Stomach (tissue), 9 donors: ENCODE data around the gene ARID5B. TPM values are rescaled to one million over a fixed set of nuclear protein-coding genes. Genes with fewer than 3 reads are reported as not detected.
A peak's percentile ranks its signal among the peaks of the same experiment; 100 is the strongest.

Source experiments
- DNase-seq, 2 donors: peaks; one replicate each; pipeline versions ENCODE4 v3.0.0 to v3.0.0-alpha.2; 2013 to 2019
- H3K27ac ChIP-seq, 5 donors: fragments of 200-600 bp in 4 of 5; sonication (generic) in 4 of 5; one replicate each; pipeline ENCODE4 v1.5.1; 2013 to 2019; ENCODE audit warnings: mild to moderate bottlenecking in 1 of 5, moderate library complexity in 1 of 5
- H3K27me3 ChIP-seq, 3 donors: fragments of 200-600 bp; sonication (generic); one replicate each; pipeline ENCODE4 v1.5.1; 2017 to 2019; ENCODE audit warnings: mixed run types in 1 of 3
- H3K36me3 ChIP-seq, 4 donors: fragments of 200-600 bp; sonication (generic); 1 replicate in 3 of 4; 2 replicates in 1 of 4; pipeline ENCODE4 v1.5.1; 2016 to 2019
- H3K4me1 ChIP-seq, 4 donors: fragments of 200-600 bp; sonication (generic); one replicate each; pipeline ENCODE4 v1.5.1; 2016 to 2019
- H3K4me3 ChIP-seq, 4 donors: fragments of 200-600 bp; sonication (generic) in 3 of 4; one replicate each; pipeline ENCODE4 v1.5.1; 2016 to 2019; ENCODE audit warnings: mild to moderate bottlenecking in 1 of 4
- H3K9me3 ChIP-seq, 4 donors: fragments of 200-600 bp; sonication (generic); one replicate each; pipeline ENCODE4 v1.5.1; 2016 to 2019
- EP300 ChIP-seq: sonication (generic); formaldehyde crosslinking; IDR thresholded peaks from one replicate; pipeline ENCODE4 v1.6.1; 2017; ENCODE audit warnings: antibody characterized with exemption
- POLR2A ChIP-seq, 4 donors: fragments of 450-650 bp; IDR thresholded peaks; one replicate each; pipeline ENCODE4 v1.6.1; 2016; ENCODE audit warnings: antibody characterized with exemption in 4 of 4, control low read depth in 2 of 4, mild to moderate bottlenecking in 1 of 4, moderate library complexity in 1 of 4
- POLR2AphosphoS5 ChIP-seq, 3 donors: sonication (generic); formaldehyde crosslinking; IDR thresholded peaks; one replicate each; pipeline ENCODE4 v1.6.1; 2016; ENCODE audit warnings: antibody characterized with exemption in 3 of 3
- WGBS, 5 donors: extraction: QIAGEN DNeasy Blood & Tissue Kit in 3 of 5; methylation state at CpG; one replicate each; pipeline versions ENCODE4 v1.1.5 to v1.1.7; 2013 to 2018; 5-methylcytosine and 5-hydroxymethylcytosine counted together
- intact Hi-C: fragments of 100-400 bp; cut with DNase I; formaldehyde crosslinking; loops from one replicate; pipeline ENCODE4 v1.15.1; 2023; ENCODE audit warnings: low total_unique reads
- polyA plus RNA-seq, 3 donors: library from polyadenylated mRNA; stranded (reverse); fragments of 200-250 nt; gene quantifications; one replicate each; pipeline ENCODE4 v1.2.3, GENCODE V29; 2013
- total RNA-seq, 5 donors: library from RNA; depleted of rRNA; stranded (reverse); fragments of >200 nt; gene quantifications; one replicate each; pipeline versions ENCODE4 v1.1.0 to v1.2.3, GENCODE V29; 2014 to 2016
- TF ChIP-seq, protein P1 (sequence below), 7 experiments: fragments of 450-650 bp in 4 of 7; fragments of 200-600 bp in 3 of 7; sonication (generic) in 3 of 7; IDR thresholded peaks; one replicate each; pipeline ENCODE4 v1.5.1; 2016 to 2019; ENCODE audit warnings: antibody characterized with exemption in 7 of 7, control low read depth in 2 of 7, mild to moderate bottlenecking in 1 of 7
- donor health status: healthy with polysubstance abuse.
- donor health status: Bipolar disorder and iron deficiency.
- donor health status: healthy.

The ARID5B gene
- total and polyA plus RNA-seq, 8 donors = 5.4 to 64.2 (median 11.9) TPM

DNA sequence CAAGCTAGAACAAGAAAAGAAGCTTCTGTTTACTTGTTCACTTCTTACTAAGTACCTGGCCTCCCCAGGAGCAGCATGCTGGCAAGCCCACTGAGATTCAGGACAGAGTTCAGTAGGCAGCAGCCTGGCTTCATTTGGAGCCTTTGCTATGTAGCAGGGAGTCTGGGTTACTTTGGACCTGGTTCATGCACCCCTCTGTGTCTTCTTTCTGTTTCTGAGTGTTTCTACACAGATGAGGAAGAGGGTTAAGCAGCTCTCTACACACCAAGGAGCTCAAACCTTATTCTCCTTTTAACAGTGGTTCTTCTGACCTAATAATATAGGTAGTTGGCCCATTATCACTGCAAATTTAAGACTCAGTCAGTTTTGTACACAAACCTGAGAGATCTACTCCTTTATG is 152.9 kb downstream of the ARID5B start:
- no peaks in the 10 kb centered on the region for H3K9me3 ChIP-seq
- peak overlapping the region in 4 of 5 donors; percentile 36 to 89 (median 60) for H3K27ac ChIP-seq
- peaks cover 9 to 44% (median 36%) of the 10 kb centered on the region in 4 donors for H3K36me3 ChIP-seq
- TF ChIP-seq EP300 = no peak
- TF ChIP-seq POLR2AphosphoS5 (IDR thresholded peaks at IDR 0.05) = no peak
- TF ChIP-seq, protein P1, sequence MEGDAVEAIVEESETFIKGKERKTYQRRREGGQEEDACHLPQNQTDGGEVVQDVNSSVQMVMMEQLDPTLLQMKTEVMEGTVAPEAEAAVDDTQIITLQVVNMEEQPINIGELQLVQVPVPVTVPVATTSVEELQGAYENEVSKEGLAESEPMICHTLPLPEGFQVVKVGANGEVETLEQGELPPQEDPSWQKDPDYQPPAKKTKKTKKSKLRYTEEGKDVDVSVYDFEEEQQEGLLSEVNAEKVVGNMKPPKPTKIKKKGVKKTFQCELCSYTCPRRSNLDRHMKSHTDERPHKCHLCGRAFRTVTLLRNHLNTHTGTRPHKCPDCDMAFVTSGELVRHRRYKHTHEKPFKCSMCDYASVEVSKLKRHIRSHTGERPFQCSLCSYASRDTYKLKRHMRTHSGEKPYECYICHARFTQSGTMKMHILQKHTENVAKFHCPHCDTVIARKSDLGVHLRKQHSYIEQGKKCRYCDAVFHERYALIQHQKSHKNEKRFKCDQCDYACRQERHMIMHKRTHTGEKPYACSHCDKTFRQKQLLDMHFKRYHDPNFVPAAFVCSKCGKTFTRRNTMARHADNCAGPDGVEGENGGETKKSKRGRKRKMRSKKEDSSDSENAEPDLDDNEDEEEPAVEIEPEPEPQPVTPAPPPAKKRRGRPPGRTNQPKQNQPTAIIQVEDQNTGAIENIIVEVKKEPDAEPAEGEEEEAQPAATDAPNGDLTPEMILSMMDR (IDR thresholded peaks at IDR 0.05) = no peak
- TF ChIP-seq POLR2A (IDR thresholded peaks at IDR 0.05) = no peak
- peak overlapping the region in 2 of 4 donors; percentile 13 to 39 for H3K4me3 ChIP-seq
- peaks cover 33 to 91% (median 55%) of the 10 kb centered on the region in 4 donors for H3K4me1 ChIP-seq
- DNase-seq = no peak
- intact Hi-C loops = no loop called here
- no peaks in the 10 kb centered on the region for H3K27me3 ChIP-seq

- Histone ChIP-seq H3K36me3 (peaks cover 9 to 48% (median 37%) of the 10 kb centered on the region in 4 donors), H3K9me3 (no peaks in the 10 kb centered on the region), H3K27me3 (no peaks in the 10 kb centered on the region), H3K4me3 (peak overlapping the region in 2 of 4 donors; percentile 13 to 39), H3K4me1 (peaks cover 38 to 93% (median 56%) of the 10 kb centered on the region in 4 donors), H3K27ac (peak overlapping the region in 4 of 5 donors; percentile 36 to 89 (median 60))
- no peak for DNase-seq
- TF ChIP-seq, protein P1 (IDR thresholded peaks at IDR 0.05) = no peak
- TF ChIP-seq POLR2A (IDR thresholded peaks at IDR 0.05) (no peak), POLR2AphosphoS5 (IDR thresholded peaks at IDR 0.05) (no peak), EP300 (no peak)
- 40 to 66% (median 50%) methylated on average over 1 of the region's 1 CpG for WGBS, 5 donors
- intact Hi-C loops = no loop called here
Measured at GRCh38 chr10:62054830-62055229, 153.3 kb downstream of the ARID5B start.

DNA sequence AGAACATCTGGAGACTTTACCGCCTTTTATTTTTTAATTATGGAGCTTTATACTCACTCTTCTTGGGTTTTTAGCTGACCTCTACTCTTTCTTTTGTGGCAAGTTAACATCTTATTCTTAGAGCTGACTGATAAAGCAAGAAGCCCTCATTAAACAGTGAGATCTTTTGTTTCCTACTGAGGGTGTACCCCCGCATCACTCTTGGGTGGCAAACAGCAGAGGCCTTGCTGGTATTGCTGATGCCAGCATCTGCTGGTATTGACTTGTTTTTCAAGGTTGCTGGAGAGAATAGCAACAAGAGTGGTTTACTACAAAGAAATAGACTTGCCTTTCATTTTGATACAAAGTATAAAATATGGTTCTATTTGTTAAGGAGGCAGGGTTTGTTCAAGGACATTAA is 154.7 kb downstream of the ARID5B start:
- TF ChIP-seq POLR2AphosphoS5 (IDR thresholded peaks at IDR 0.05) (no peak), POLR2A (IDR thresholded peaks at IDR 0.05) (no peak), EP300 (no peak)
- TF ChIP-seq, protein P1 (IDR thresholded peaks at IDR 0.05) = no peak
- 82 to 91% (median 87%) methylated on average over 2 of the region's 2 CpGs for WGBS, 5 donors
- intact Hi-C loops = no loop called here
- no peak for DNase-seq
- peaks cover 9 to 60% (median 47%) of the 10 kb centered on the region in 4 donors for H3K36me3 ChIP-seq
- peak overlapping the region in 2 of 4 donors; percentile 11 to 39 for H3K4me3 ChIP-seq
- H3K9me3 ChIP-seq = no peaks in the 10 kb centered on the region
- peaks cover 32 to 99% (median 61%) of the 10 kb centered on the region in 4 donors for H3K4me1 ChIP-seq
- H3K27me3 ChIP-seq = no peaks in the 10 kb centered on the region
- H3K27ac ChIP-seq = peak overlapping the region in 4 of 5 donors; percentile 66 to 89 (median 74)

- whole genome bisulfite sequencing, 5 donors = 69 to 91% (median 86%) methylated on average over 3 of the region's 3 CpGs
- Histone ChIP-seq H3K27ac (peak overlapping the region; percentile 2 to 89 (median 67)), H3K9me3 (no peaks in the 10 kb centered on the region), H3K4me1 (peaks cover 29 to 99% (median 61%) of the 10 kb centered on the region in 4 donors), H3K27me3 (no peaks in the 10 kb centered on the region), H3K4me3 (peak overlapping the region in 2 of 4 donors; percentile 12 to 39), H3K36me3 (peaks cover 9 to 61% (median 50%) of the 10 kb centered on the region in 4 donors)
- no peak for DNase-seq
- no peak for TF ChIP-seq POLR2AphosphoS5 (IDR thresholded peaks at IDR 0.05)
- TF ChIP-seq, protein P1 (IDR thresholded peaks at IDR 0.05) = no peak
- no peak for TF ChIP-seq EP300
- no peak for TF ChIP-seq POLR2A (IDR thresholded peaks at IDR 0.05)
- intact Hi-C loops = no loop called here
Measured at GRCh38 chr10:62056698-62057097, 155.2 kb downstream of the ARID5B start.
